Measurements from ENCODE around the gene GALNT8. TPM values are rescaled to one million over a fixed set of nuclear protein-coding genes. Genes with fewer than 3 reads are reported as not detected.
A peak's percentile ranks its signal among the peaks of the same experiment; 100 is the strongest.
"Not testable (repeated sequence)": the region's sequence is repeated elsewhere in the genome, so short reads cannot be mapped to it uniquely, and the experiment has no call there.

Gene GALNT8
- total and polyA plus RNA-seq, 2 of the 8 experiments (the other 6 are each of a cell fraction or from before 2014, with no cell fraction given) = 4.7 to 8.3 TPM

DNA sequence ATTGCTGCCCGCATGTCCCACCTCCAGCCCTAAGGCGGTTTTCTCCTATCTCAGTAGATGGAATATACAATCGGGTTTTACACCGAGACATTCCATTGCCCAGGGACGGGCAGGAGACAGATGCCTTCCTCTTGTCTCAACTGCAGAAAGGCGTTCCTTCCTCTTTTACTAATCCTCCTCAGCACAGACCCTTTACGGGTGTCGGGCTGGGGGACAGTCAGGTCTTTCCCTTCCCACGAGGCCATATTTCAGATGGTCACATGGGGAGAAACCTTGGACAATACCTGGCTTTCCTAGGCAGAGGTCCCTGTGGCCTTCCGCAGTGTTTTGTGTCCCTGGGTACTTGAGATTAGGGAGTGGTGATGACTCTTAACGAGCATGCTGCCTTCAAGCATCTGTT is 1.4 kb downstream of the GALNT8 start:
- POLR2A ChIA-PET (ENCODE audit: partially characterized antibody); H2BK12ac ChIP-seq (ENCODE audit: low read depth, low read length); H2AK5ac ChIP-seq (ENCODE audit: low read depth, low read length); H2BK20ac ChIP-seq (ENCODE audit: low read length); H3K23ac ChIP-seq (ENCODE audit: insufficient read length); H3K79me1 ChIP-seq (ENCODE audit: low read depth, low read length); FAIRE-seq; H2BK15ac ChIP-seq (ENCODE audit: low read length); H3K14ac ChIP-seq (ENCODE audit: insufficient read length); H3K79me2 ChIP-seq (ENCODE audit: control insufficient read depth in 1 of 2, insufficient read depth in 2 of 2, low read length in 2 of 2); H3K56ac ChIP-seq (replicated peaks; ENCODE audit: insufficient read length, low read depth, low read length); DNase-seq (ENCODE audit: low read depth in 1 of 2, low spot score in 2 of 2); H3K36me3 ChIP-seq (ENCODE audit: control insufficient read depth in 2 of 4, insufficient read depth in 4 of 4, low read length in 3 of 4); H4K8ac ChIP-seq (ENCODE audit: extremely low read depth, insufficient read depth, low read length); H2BK120ac ChIP-seq (replicated peaks; ENCODE audit: low read depth, low read length); H3K18ac ChIP-seq (ENCODE audit: extremely low read depth, low read length); H3K9ac ChIP-seq (replicated peaks in 1 of 4; ENCODE audit: extremely low read depth in 1 of 4, low read depth in 3 of 4, low read length in 3 of 4); CTCF ChIA-PET (ENCODE audit: partially characterized antibody); H3K4ac ChIP-seq (replicated peaks; ENCODE audit: insufficient read length, low read depth, low read length); H3K27ac ChIP-seq (ENCODE audit: low read depth, low read length); H4K5ac ChIP-seq (ENCODE audit: insufficient read length, low read depth, low read length); H4K20me1 ChIP-seq (replicated peaks in 1 of 2; ENCODE audit: control insufficient read depth in 1 of 2, insufficient read depth in 2 of 2, low read length in 2 of 2); H2AFZ ChIP-seq (ENCODE audit: low read length); H3K9me3 ChIP-seq (ENCODE audit: insufficient read depth in 2 of 2, low read depth in 1 of 2, low read length in 1 of 2); H3K4me3 ChIP-seq (ENCODE audit: extremely low read depth in 1 of 4, insufficient read depth in 2 of 4, low read depth in 3 of 4, low read length in 4 of 4); H3K27me3 ChIP-seq (replicated peaks in 1 of 4; ENCODE audit: control insufficient read depth in 3 of 4, extremely low read depth in 1 of 4, insufficient read depth in 3 of 4, low read length in 3 of 4); H4K91ac ChIP-seq (replicated peaks; ENCODE audit: insufficient read length, low read length); H3K23me2 ChIP-seq (ENCODE audit: low read depth, low read length): not testable (repeated sequence)
- Histone ChIP-seq H3K4me1 (replicated peaks in 1 of 4; ENCODE audit: control insufficient read depth in 3 of 4, insufficient read depth in 4 of 4, low read length in 3 of 4) (peaks cover 6 to 25% (median 18%) of the 10 kb centered on the region in 4 experiments), H3K4me2 (ENCODE audit: insufficient read depth in 1 of 2, low read depth in 2 of 2, low read length in 2 of 2) (peak overlapping the region in 1 of 2 experiments; percentile 80; a peak in 1 of 4 replicates), H2BK5ac (ENCODE audit: low read depth, low read length) (0 out of 2 replicates have a peak overlapping the region, but pooled peaks have one; percentile 69)
- WGBS, 2 experiments (ENCODE audit: extremely low coverage in 1 of 2, insufficient coverage in 1 of 2, insufficient read length in 1 of 2, insufficient replicate concordance in 2 of 2, low coverage in 1 of 2, low lambda C conversion rate in 2 of 2, missing lambda C conversion rate in 1 of 2) = 58% methylated on average over 4 of the region's 11 CpGs; no CpG with 5 or more reads in 1 of the 2 experiments

All from H1 (cell line).